GM18502 (cell line): ENCODE results near the gene ORM1.

ENCODE experiments used
- ATAC-seq: cut with Tn5 transposase; IDR thresholded peaks from one replicate; pipeline ENCODE4 v1.9.1; 2021; ENCODE audit warnings: mild to moderate bottlenecking; ENCODE audit not compliant: unreplicated experiment, poor library complexity

ORM1 gene

GRCh38 chr9:114375386-114376175, 52.7 kb downstream of the ORM1 start:
- ATAC-seq, result no peak
